ENCODE results near the gene ITGB2.

Gene ITGB2

DNA sequence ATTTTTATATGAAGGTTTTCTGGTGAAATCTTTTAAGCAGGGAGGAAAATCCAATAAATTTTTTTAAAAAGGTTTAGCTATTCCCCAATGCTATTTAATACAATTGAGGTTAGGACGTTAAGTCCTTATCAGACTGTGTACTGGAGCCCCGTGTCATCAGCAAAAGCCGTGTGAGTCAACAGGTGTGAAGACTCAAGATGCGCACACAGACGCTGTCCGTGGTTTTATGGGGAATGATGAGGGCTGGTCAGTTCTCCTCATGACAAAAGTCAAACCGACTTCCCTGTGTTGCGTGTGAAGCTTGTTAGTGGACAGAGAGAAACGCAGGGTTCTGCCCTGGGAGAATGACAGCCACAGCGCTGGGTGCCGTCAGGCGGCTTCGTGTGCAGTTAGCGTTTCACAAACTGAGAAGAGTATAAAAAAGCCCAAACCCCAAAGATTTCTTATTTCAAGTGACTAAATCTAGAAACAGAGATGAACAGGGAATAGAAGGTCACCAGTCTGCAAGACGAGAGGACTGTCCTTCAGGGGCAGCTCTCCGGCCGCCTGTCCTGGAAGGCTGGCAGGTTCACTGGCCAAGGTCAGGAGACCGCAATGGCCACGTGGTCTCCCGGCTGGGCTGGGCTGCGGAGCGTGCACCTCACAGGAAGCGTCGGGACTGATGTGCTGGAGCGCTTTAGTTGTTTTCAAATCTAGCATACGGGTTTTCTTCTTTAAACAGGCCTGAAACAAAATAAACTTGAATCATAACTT is 69.6 kb downstream of the ITGB2 start:
- DNase-seq: no peak

DNA sequence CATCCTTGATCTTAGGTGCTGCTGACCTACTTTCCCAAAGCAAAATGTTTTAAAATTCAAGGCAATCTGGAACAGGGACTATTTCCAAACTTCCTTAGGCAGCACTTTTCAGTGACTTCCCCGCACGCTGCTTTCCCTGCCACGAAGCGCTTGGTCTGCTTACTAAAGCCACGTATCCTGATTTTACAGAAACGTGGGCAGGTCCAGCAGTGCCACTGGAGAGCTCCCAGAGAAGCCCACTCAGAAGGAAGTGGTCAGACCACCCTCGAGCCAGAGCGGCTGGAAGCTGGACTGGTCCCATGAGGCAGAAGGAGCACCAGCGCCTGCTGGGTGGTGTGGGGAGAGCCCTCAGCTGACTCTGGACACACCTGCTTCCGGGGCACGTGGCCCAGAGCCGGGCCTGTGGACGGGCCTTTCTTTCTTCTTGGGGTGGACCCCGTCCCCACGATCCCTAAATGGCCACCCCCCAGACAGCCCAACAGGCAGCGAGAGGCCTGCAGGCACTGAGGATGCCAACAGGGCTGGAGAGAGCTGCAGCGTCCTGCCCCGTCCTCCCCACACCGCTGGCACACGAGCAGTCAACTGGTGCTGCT is 70.4 kb downstream of the ITGB2 start:
- no peak for DNase-seq

DNA sequence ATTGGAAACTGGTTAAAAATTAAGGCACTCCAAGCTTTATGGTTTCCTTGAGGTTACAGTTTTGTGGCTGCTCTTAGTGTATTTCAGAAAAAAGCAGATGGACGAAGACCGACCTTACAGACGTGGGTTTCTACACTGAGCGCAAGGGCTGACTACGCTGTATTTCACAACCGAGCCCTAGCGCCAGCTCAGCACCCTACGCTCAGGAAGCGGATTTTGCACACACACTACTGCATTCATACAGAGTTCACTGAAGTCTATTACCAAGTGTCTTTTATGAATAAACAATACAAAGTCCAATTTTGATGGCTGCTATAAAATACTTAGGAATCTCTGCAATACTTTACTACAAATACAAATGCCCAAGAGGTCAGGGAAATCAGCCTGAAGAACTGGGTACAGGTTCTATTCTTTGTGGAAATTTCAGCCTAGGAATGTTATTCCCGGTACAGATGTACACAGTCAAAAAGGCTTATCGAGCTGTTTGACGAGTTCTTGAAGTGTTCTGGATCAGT is 71.0 kb downstream of the ITGB2 start:
- no peak for DNase-seq

DNA sequence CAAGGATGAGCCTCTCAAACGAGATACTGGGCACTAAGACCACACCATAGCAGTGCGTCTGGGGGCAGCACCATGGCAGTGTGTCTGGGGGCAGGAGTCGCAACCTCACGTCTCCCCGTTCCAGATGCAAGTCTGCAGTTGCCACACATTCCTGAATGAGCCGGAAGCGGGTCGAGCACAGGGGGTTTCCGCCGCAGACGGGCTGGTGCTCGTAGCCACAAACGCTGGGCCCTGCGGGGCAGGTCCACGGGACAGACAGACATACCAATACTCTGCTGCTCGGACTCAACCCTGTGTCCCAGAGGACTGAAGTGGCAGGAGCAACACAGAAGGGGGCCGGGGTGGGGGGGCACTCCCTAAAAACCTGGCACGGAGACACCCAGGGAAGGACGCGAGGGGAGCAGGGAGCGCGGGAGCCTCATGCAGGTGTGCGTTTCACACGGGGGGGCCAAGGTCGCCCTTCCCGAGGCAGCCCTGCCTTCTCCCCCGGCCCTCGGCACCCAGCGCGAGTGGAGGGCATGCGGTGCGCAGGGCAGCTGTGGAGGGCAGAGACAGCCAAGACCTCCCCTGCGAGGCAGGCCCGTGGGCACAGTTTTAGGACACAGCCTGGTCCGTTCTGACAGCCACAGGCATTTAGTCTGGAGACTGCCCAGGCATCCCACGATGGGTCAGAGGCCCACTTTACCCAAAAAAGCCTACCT is 71.7 kb downstream of the ITGB2 start:
- no peak for DNase-seq

DNA sequence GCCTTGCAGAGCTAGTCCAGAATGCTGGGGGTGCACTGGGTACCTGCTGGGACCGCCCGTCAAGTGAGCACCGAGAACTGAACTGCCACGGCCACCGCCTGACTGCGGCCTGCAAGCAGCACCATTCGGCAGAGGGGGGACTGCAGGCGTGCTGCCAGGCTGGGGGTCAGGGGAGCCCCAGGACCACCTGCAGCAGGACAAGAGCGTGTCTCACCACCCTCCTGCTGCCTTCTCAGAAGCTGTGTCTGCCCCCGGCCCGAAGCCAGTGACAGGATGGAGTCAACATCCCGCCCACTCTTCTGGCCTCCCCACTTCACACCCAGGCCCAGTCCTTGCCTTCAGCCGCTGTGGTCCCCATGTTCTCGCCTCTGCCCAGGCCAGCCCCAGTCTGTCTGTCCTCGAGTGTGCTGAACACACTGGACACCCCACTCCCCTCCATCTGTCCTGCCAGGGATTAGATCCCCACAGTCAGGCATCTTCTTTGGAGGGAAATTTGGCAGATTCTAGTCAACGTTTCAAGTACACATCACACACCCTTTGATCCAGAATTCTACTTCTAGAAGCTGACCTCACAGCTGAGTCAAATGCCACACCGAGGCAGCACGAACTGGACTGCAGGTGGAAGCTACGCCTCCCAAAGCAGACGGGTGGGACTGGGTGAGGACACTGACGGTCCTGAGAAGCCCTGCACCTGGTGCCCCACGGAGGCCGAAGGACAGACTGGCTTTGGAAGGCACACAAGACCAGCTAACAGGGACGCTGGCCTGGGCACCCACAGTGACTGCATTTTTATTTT is 73.2 kb downstream of the ITGB2 start:
- DNase-seq: no peak

DNA sequence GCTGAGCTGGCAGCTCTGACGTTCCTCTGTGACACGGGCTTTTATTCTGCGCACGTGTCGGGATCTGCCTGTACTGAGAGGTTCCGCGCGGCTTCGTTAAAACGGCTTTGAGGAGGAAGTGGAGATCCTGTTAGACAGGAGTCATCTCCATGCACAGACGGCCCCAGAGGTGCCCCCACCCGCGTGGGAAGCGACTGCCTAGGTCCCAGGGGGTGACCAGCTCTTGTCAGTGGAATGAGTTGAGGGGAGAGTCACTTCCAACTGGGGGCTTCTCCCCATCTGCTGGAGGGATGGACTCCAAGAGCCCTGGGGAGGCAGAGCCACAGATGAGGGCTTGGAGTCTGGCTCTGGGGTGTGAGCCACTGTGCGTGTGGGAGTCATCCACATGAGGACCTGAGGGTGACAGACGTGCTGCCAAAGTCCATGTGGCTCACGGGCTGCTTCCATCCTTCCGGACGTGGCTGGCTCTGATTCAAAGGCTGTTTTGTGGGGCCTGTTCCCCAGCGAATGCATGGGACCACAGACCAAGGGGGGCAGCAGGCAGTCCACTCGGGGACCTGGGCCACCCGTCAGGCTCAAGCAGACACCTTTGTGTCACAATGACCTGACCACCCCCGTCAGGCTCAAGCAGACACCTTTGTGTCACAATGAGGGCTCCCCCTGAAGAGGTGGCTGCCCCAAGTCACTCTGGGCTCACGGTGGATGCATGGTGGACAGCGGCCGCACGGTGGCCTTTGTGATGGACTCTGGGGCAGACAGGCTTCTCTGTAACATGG is 74.0 kb downstream of the ITGB2 start:
- DNase-seq: peak in 23 of 58 donors; percentile 10 to 72 (median 44)

DNA sequence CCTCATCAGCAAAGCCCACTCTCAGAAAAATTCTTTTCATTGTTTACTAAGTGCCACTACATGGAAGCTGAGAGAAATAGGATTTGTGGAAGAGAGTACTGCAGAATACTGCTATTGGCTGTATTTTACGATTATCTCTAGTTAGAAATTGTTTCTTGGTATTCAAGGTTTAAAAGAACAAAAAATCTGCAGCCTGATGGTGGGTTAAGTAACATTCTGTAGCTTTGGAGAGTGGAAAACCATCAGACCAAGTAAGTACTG is 74.5 kb downstream of the ITGB2 start:
- DNase-seq: no peak

DNA sequence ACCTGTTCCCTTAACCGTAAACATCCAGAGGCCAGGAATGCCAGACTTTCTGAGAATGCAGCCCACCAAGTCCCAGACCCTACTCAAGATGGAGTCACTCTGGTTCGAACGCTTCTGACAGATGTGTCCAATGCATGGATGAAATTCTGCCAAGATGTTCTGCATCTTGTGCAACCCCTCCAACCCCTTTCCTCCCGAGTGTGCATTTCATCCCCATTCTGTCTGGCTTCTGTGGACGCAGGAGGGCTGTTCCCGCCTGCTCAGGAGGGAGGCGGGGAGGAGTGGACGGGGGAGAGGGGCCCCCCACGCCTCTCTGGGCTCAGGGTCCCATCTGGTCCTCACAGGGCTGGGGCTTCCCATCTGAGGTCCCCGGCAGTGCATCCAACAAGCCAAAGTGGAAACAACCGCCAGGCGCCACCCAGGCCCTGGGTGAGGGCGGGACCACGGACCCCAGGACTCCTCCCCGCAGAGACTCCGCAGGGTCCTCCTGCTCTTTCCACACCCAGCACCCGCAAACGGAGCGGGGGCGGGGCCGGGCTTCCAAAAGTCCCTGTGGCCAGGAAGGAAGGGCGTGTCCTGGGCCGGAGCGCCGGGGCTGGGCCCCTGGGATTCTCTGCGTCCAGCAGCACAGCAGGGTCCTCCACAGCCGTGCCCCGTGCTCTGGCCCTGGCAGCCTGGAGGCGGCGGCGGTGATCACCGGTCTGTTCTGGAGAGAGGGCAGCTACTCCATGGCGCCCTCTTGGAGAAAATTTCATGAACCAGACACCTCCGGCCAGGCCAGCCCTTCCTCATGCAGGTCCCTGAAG is 75.1 kb downstream of the ITGB2 start:
- DNase-seq: peak in 17 of 58 donors; percentile 10 to 42 (median 25)

DNA sequence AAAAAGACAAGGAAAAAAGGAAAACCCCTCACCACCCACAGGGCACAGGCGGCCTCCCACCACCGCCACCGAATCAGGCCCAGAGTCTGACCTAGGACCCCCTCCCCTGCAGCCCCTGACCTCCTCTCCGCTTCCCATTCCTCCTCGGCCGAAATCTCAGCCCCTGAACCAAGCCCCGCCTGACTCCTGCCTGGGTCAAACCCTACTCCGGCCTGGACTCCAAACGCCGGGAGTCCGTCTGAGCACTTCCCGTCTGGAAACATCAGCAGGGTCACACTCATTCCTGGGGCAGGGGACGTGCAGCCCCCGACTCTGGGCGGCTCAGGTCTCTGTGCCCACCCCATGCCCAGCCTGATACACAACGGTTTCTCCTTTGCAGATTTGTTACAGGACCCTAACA is 76.4 kb downstream of the ITGB2 start:
- DNase-seq: no peak

DNA sequence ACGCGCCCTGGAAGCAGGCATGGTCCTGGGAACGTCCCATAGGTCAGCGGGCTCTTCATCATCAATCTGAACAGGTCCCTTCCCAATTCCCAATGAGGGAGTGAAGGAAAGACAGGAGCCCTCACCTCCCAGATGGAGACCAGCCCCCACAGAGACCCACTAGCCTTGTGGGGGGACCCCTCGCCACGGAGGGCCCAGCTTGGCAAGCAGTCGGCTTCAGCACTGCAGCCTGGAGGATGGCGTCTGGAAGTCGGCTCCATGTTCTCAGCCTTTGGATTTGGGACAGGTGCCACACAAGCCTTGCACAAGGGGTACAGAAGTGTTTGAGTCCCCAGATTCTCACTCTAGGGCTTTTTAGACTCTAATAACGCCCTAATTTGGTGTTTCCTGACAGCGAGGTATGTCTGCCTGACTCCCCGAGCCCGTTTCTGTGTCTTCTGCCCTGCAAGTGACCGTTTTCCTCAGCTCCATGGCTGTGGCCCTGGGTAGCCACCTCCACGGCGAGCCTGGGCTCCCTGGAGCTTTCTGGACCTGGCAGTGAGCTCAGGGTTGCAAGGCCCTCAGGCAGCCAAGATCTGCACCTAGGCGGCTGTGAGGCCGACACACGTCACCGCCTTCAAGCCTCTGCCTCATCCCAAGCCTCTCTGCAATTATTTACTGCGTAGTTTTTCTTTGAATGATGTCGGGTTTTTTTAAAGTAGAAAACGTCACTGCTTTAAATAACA is 77.8 kb downstream of the ITGB2 start:
- DNase-seq: no peak

DNA sequence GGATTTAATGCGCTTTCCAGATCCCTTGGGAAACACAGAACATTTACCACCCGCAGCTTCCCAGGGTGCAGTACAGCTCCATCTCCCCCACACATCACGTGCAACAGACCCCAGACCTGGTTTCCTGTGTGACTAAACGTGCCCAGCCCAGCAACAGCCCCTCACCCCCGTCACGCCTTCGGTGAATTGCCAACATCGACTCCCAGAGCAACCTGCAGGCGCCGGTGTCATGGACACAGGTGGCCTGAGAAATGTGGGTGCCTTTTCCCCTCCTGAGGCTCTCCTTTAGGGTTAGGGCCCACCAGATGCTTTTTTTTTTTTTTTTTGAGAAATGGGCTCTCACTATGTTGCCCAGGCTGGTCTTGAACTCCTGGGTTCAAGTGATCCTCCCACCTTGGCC is 78.6 kb downstream of the ITGB2 start:
- DNase-seq: no peak

DNA sequence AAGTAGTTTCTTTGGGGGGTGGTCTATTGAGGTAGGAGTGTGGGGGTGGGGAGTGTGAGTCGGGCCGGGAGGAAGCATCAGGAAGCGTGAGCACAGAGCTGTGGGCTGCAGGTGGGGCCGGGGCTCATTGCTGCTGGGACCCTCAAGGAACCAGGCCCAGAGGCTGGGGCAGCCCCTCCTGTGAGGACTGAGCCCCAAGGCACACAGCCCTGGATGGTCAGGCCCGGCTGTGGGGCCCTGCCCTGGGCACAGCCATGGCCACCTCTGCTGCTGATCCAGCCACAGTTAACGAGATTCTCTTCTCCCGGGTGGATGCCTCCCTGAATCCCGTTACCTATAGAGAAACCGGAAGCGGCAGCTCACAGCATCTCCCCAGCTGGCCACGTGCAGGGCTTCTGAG is 79.9 kb downstream of the ITGB2 start:
- no peak for DNase-seq

DNA sequence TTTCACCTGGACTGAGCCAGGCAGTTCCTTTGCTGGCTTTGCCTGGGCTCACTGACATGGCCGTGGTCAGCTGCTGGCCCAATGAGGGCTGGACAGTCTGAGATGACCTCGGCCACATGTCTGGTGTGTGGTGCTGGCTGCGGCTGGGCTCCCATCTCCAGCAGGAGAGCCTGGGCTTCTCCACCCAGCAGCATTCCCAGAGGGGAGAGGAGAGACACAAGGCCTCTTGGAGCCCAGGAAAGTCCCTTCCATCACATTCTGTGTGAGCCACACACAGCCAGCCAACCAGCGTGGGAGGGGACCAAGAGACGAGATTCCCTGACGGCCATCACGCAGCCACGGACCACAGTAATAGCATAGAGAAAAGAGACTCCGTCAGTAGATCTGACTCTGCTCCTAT is 81.7 kb downstream of the ITGB2 start:
- DNase-seq: no peak

DNA sequence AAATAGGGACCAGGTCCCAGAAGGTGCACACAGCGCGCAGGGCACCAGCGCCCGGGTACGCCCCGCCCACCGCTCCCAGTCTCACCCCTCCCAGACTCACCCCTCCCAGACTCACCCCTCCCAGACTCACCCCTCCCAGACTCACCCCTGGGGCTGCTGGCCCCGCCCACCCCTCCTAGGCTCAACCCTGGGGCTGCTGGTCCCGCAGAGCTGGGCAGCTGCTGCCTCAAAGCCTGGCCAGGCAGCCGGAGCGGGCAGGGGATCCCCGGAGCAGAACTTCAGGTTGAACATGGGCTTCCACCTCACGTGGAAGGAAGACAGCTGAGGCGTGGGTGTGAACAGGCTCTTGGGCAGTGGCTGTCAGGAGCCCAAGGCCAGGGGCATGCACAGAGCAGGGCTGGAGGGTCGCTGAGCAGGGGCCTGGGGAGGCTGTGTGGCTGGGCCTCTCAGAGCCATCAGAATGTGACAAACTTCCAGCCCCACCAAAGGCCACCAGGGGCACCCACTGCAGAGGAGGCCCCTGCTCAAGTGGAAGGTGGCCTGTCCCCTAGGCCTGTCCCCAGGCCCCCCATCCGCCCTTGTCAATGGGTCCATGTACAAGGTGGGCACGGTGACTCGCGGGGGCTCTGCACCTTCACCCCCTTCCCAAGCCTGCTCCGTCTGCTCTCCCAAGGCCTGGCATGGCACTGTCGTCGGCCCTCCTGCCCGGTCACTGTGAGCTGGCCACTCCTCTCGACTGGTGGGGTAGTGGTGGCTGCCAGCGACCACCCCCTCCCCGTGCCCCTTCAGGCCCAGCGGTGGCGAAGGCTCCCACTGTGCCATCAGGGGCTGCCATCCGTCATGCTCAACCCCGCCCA is 82.4 kb downstream of the ITGB2 start:
- DNase-seq: no peak

DNA sequence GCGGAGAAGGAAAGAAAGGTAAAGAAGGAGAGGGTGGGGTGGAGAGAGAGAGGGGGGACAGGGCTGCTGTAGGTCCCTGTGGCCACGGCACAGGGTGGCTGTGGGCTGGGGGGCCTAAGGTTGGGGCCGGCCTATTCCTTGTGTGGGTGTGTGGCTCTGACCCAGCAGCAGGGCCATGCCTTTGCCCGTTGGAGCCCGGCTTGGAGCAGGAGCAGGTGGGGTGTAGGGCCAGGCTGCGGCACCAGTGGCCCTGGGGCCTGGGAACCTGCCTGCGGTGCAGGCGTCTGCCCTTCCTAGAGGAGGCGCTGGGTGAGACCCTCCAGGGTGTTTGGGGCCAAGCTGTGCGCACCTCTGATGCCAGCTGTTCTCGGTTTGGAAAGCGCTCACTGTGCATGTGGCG is 83.2 kb downstream of the ITGB2 start:
- DNase-seq: no peak

DNA sequence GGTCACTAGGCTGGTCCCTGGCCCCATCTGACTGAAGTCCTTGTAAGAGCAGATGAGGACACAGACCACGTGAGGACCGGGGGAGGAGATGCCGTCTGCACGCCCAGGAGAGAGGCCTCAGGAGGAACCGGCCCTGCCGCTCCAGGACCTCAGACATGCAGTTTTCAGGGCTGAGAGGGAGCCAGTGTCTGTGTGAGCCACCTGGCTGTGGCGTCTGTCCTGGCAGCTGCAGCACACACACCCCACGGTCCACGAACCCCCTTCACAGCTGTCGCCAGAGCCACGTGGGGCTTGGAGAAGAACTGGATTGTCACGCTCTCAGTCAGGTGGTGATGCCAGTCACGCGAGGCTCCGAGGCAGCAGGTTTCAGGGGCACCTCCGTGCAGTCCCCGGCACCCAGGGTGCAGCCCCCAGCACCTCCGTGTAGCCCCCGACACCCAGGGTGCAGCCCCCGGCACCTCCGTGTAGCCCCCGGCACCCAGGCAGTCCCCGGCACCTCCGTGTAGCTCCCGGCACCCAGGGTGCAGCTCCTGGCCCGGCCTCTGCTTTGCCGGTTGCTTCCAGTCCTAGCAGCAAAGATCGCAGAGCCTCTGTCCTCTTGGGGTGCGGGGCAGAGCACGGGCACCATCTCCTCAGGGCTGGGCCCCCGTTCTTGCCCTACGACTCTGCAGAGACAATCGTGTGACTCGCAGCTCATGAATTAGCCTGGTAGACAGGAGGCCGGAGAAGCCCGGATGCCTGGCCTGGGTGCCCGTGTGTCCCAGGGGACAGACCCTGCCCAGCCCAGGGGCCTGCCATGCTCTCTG is 83.8 kb downstream of the ITGB2 start:
- peak in 6 of 58 donors; percentile 8 to 21 (median 18) for DNase-seq

DNA sequence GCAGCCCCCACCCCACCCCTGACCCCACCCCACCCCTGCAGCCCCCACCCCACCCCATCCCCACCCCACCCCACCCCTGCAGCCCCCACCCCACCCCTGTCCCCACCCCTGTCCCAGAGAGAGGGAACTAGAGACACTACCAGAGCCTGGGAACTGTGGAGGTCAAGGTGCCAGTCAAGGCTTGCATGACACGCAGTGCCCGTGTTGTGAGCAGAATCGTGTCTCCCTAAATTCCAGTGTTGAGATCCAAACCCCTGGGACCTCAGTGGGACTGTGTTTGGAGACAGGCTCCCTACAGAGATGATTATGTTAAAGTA is 84.4 kb downstream of the ITGB2 start:
- no peak for DNase-seq

Measured in anterior cingulate cortex (tissue), 58 donors.